HG02943 (cell line): ENCODE measurements around the gene HSBP1.

ENCODE experiments used
- ATAC-seq: cut with Tn5 transposase; IDR thresholded peaks from one replicate; pipeline ENCODE4 v1.9.1; 2021; ENCODE audit warnings: mild to moderate bottlenecking, low read depth, moderate library complexity; ENCODE audit not compliant: unreplicated experiment

HSBP1 gene

DNA sequence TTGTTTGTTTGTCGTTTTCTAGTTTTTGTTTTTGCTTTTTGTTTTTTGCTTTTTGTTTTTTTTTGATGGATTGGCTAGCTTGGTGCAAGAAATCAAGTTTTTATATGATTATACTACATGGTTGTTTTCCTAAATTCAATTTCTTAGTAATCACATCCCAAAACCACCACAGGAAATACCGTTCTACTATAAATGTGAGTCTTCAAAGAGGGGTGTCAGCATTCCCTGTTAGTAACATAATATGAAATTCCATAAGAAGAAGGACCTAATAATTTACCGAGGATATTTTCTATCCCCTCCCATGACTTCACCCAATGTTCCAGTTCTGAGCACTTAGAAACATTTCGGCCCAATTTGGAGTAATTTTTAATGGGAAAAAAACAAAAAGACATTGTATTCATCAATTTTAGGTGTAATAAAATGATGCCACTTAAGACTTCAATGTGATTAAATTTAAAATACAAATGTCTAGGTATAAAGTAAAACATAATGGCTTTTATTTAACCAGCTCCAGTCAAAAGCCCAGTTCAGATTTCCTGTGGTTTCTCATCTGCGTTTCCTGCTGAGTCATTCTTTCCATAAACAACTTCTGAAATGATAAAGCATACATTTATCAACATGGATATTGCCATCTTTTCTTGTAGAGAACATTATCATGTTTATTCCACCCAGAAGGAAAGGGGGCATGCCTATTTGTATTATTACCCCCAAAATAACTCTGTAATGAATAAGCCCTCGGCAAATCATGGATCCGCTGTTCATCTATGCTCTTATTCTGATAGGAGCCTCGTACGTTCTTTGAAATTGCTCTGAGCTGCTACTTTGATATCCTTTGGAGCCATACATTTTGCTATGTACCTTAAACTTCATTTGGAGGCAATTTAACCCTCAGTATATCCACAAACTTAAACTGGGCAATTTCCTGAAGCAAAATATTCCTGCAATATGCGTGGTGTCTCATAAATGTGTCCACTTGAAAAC lies 28.1 kb downstream of the HSBP1 start:
- ATAC-seq, result no peak

DNA sequence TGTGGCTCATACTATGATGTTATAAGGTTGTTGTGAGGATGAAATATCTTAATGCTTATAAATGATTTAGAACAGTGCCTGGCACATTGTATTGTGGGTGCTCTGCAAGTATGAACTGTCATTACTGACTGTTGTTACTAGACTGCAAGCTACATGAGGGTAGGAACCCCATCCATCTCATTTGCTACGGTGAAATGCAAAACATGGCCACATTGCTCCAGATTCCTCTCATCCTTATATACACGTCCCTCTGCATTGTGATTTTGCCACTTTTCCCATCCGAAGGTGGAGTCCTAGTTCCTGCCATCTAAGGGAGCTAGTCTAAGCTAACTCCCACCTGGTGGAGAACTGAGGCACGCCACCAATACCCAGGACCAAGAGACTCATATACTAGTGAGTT lies 29.8 kb downstream of the HSBP1 start:
- ATAC-seq, result no peak

DNA sequence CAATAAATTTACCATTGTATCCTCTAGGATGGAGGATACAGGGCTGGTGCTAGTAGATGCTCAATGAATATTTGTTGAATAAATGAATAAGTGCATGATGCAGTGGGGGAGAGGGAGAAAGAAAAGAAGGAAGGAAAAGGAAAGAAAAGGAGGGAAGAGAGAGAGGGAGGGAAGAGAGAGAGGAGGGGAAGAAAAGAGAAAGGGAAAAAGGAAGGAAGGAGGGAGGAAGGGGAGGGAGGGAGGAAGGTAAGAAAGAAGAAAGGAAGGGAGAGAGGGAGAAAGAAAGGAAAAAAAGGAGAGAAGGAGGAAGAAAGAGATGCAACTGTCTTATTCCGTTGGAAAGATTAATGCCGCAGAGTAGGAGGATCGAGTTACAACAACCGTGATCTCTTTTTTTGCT lies 30.4 kb downstream of the HSBP1 start:
- ATAC-seq, result no peak

DNA sequence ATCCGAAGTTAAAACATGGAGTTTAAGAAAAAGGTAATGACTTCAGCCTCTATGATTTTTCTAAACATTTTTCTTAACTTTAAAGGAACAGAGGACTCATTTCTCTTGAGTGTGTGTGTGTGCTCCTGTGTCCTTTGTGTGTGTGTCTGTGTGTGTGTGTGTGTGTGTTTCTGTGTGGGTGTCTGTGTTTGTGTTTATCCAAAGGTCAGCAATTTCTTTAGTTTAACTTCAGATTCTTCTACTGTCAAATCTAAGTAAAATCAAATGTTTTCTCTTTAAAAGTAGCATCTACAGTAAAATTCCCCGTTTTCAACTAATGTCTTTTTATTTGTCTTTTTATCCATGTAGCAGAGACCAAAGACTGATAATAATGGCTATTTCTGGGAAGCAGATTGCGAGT lies 31.8 kb downstream of the HSBP1 start:
- no peak for ATAC-seq

DNA sequence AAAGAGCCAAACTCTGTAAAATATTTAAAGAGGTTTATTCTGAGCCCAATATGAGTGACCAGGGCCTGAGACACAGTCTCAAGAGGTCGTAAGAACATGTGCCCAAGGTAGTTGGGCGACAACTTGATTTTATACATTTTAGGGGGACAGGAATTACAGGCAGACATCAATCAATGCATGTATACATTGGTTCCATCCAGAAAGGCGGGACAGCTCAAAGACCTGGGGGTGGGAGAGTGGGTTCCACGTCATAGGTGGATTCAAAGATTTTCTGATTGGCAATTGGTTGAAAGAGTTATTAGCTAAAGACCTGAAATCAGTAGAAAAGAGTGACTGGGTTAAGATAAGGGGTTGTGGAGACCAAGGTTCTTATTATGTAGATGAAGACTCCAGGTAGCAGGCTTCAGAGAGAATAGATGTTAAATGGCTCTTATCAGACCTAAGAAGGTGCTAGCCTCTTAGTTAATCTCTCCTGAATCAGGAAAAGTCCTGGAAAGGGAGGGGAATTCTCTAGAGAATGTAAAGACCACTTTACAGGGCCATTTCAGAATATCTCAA lies 32.4 kb downstream of the HSBP1 start:
- ATAC-seq, result no peak

DNA sequence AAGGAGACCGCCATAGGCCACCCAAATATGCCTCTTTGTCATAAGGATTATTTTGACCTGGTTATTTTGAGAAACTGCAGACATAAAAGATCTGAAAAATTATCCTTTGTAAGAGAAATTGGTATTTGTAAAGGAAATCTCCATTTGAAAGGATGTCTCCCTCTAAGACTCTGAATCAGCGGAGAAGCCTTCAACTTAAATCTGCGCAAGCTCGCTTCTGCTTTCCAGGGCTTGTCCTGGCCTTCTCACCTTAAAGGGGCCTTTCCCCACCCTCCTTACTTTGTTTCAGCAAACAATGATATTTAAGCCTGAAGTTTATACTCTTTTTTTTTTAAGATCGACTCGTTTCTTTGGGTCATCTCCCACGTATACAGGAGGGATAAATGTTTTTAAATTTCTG lies 34.5 kb downstream of the HSBP1 start:
- no peak for ATAC-seq

DNA sequence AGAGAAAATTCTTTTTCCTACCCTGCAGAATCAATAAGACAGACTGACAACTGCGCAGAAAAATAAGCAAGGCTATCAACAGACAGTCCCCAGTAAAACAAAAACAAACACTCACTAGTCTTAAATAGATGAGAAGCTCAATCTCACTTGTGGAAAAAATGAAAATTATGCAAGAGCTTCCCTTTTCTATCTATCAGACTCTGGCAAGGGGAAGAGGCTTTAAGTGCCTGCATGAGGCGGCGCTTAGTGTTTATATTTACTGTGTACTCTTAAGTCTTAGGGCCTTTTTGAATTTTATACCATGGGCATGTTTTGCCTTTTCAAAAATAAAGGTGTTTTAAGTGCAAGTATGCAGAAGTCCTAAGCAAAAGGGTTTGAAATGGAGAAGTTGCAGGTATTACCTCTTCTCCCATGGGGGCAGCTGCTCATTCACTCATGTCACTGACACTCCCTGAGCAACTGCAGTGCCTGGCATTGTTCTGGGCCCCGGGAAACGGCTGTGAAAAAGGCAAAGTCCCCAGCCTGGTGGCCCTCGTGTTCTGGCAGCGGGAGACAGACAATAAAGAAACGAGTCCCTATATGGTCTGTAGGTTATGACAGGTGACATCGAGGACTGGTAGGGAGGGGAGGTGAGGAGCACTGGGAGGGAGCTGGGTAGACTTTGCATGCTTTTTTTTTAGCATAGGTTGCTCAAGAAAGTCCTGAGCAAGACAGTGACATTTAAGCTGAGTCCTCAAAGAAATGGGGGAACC lies 35.2 kb downstream of the HSBP1 start:
- ATAC-seq, result no peak

DNA sequence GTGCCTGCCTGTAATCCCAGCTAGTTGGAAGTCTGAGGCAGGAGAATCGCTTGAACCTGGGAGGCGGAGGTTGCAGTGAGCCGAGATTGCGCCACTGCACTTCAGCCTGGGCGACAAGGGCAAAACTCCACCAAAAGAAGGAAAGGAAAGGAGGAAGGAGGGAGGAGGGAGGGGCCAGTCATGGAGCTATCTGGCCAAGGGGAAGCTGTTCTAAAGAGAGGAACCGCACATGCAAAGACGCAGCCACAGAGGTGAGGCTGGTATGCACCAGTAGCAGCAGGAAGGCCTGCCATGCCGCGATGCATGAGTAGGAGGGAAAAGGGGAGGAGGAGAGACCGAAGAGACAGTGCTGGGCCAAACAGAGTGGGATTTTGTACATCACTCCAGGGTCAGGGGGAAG lies 35.9 kb downstream of the HSBP1 start:
- ATAC-seq, result no peak

DNA sequence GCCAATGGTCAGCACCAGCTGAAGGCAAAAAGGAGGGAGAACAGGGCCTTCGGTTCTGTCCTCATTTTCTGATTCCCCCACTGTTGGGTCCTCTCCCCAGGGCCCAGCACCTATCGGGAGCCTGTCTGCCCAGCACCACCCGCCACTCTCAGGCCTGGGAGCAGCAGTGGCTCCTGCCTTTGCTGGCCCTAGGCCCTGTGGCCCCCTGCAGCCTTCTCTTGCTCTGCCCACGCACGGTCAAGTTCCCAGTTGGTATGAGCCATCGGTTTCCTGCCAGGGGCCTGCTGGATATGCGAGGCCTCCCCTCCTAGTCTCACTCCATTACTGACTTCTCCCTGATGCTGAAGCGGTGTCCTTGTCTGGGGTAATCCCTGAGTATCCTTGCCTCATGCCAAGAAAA lies 37.5 kb downstream of the HSBP1 start:
- no peak for ATAC-seq

DNA sequence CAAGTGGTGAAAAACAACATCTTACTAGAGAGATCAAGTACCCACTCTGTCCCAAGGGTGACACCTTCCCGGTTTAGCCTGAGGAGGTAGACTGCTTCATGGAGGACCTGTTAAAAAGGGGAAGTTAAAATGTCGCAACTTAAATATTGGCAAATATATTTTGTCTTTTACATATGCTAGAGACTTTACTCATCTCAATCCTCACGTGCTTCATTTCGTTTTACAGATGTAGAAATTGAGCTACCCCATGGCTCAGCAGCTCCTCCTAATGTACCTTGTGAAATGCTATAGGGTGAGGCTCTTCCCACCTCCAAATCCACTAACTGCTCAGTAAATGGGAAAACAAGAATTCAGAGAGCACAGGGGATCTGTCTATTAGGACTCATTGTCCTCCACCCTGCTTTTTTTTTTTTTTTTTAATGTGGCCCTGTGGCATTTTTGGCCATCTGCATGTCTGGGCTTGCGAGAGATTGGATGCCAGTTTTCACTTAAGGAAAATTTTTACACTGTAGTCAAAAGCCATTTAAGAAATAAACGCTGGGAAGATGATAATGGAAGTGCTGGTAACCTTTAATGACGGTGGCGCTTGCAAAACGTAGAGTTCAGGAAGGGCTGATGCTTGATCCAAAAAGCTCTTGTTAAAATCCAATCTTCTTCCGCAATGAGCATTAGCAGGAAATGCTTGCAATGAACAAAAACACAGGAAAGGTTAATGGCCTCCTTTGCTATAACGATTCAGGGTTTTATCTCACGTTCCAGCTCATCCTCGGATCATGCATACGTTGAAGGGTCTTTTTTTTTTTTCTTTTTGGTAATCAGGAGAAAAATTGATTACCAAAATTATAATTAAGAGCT lies 39.8 kb downstream of the HSBP1 start:
- ATAC-seq, result no peak

DNA sequence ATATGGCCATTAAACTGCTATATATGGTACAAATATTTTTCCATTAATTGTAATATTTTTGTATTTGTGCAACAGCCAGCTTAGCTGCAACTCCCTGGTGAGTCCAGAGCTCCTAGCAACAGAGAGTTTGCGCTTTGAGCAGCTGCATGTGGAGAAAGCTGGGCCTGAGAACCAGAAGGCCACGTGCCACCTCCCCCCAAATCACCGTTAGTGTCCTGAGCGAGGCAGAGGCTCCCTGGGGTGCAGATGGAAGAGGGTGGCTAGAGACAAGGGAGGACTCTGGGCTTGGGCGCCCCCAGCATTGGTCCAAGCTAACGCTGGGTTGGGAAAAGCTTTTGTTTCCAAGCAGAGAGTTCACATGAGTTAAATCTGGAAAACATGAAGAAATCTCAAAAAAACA lies 41.6 kb downstream of the HSBP1 start:
- ATAC-seq, result no peak

DNA sequence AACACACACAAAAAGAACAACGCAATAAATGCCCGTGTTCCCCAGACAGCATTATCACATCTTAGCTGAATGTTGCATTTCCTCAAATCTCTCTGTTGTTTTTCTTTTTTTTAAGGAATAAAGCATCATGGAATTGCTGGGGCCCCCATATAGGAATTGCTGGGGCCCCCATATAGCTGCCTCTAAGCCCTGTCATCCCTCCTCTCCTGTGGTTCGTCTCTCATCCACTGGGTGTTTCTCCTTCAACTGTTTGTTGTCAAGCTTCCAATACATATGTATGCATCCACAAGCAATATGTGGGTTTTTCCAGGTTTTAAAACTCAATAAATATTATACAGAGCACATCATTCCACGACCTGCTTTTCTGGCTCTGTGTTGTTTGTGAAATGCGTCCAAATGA lies 43.2 kb downstream of the HSBP1 start:
- ATAC-seq, result no peak

DNA sequence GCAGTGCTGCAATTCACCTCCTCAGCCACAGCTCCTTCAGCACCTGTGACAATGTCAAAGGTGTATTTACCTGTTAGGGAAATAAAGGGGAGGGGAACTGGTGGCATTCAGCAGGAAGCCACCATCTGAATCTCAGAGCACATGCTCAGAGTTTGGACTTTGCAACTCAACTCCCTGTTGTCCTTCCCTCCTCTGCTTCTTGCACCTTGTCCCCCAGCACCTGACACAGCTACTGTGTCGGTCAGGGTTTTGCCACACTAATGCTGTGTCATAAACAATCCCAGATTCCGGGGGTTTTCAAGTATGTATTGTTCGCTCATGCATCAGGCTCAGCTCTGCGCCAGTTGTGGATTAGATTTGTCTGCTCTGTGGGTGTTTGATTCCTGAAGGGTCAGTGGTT lies 43.7 kb downstream of the HSBP1 start:
- no peak for ATAC-seq

DNA sequence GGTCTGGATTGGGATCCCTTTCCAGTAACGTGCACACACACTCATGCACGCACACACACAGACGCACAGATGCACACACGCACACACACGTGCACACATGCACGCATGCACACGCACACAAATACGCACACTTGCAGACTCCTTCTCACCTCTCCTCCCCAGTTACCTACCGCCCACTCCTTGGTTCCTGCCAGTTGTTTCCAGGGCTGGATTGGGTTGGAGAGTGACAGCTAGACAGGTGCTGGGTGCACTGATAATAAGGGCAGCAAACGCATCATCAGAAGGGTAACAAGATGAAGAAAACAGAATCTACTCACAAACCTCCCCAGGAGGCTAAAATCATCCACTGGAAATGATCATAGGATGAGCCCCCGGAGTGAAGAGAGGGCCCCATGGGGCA lies 45.0 kb downstream of the HSBP1 start:
- no peak for ATAC-seq

DNA sequence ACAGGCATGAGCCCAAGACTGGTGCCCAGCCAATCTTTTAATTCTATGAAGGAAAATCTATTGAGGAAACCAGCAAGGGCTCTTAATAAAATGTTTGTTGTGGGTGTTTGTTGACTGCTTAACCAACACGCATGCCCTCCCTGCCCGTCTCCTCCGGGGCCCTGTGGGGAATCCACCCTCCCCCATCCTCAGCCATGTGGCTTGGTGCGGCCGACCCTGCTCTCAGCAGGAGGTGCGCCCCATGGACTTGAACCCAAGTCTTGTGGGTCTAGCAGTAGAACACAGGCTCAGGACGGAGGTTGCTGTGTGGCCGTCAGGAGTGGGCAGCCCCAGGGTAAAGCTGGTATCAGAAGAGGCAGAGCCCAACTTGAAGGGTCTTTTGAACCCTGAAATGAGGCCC lies 46.1 kb downstream of the HSBP1 start:
- ATAC-seq, result no peak

DNA sequence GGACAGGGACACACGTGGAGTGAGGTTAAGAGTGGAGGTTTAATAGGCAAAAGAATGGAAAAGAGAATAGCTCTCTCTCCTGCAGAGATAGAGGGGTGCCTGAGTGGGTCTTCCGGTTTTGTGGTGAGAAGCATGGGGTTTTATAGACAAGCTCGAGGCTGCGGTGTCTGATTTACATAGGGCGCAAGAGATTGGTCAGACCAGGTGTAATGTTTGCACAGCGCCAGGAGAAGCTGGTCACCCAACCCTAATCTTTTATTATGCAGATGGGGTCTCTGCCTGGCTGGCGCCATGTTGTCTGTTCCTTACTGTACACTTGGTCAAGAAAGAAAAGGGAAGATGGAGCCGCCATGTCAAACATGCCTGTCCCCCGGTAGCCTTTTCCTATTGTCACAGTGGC lies 46.6 kb downstream of the HSBP1 start:
- ATAC-seq, result no peak

DNA sequence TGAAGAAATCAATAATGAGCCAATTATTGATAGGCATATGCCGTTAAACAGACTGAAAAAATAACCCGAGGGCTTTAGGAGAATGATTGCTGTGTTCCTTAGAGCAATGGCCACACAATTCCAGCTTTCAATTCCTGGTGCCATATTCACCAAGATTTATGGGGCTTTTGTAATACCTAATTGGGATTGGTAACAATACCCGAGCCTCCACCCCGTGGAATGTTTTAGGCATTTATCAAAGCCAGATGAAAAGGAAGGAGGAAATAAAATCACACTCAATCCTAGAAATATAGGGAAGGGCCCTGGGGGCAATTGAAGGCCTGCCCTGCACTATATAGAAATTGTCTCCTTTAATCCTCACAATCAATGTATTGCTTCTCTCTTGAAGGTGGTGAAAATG lies 49.0 kb downstream of the HSBP1 start:
- no peak for ATAC-seq

DNA sequence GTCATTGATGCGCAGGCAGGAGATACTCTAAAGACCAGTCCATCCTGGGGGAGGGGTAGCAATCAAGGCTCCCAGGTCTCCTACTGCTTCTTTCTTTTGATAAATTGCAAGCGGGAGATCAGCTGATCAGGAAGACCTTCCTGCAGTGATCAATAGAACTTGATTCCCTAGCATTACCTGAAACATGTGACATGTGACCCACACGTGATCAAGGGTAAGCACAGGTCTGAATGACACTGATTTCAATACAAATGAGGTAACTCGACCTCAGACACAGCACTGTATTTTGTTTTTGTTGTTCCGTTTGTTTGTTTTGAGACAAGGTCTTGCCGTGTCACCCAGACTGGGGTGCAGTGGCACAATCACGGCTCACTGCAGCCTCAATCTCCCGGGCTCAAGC lies 51.5 kb downstream of the HSBP1 start:
- no peak for ATAC-seq

DNA sequence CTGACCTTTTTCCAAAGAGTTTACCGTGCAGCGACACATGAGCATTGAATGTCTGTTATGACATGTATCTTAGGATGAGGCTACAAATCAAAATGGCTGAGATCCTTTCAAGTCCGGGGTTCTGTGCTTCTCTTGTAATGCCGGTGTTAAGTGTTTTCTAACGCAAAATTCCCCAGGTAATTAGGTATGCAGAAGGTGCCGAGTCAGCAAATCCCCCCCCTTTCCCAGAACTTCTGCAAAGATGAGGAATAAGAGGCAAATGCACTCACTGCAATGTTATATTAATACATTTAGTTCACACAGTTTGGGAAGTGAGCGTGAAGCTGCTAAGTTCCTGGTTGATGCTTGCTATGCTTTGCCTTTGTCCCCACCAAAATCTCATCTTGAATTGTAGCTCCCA lies 54.9 kb downstream of the HSBP1 start:
- no peak for ATAC-seq

DNA sequence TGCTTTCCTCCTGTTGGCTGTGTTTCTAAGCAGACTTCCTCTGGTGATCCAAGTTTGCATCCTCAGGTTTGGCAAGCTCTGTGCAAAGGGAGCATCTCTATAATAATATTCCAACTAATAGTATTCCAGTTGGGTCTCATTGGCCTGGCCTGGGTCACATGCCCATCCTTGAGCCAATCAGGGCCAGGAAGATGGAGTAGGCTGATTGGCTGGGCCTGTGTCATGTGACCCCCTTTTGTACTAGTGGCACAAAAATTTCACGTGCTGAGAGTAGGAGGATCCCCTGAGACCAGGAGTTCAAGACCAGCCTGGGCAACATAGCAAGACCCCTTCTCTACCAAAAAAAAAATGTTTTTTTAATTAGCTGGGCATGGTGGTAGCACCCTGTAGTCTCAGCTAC lies 55.9 kb downstream of the HSBP1 start:
- no peak for ATAC-seq
